Left lung (tissue), 10 donors: ENCODE data around the gene MCTP2. TPM values are rescaled to one million over a fixed set of nuclear protein-coding genes. Genes with fewer than 3 reads are reported as not detected.

Source experiments
- ATAC-seq: fragments of 200-7000 bp; cut with Tn5 transposase; one replicate; pipeline ENCODE4 v1.9.1; 2020; ENCODE audit warnings: moderate library complexity
- DNase-seq, 4 donors: peaks; one replicate each; pipeline ENCODE4 v3.0.0-alpha.2; 2013 to 2020
- H3K27ac ChIP-seq, 2 donors: fragments of 200-600 bp; sonication (generic) in 1 of 2; one replicate each; pipeline versions ENCODE4 v1.5.0 to v1.8.0; 2020 to 2021
- H3K27me3 ChIP-seq, 2 donors: fragments of 200-600 bp; sonication (generic) in 1 of 2; one replicate each; pipeline versions ENCODE4 v1.5.0 to v1.8.0; 2020 to 2021
- H3K36me3 ChIP-seq, 2 donors: fragments of 200-600 bp; sonication (generic) in 1 of 2; one replicate each; pipeline versions ENCODE4 v1.5.0 to v1.8.0; 2020 to 2021
- H3K4me1 ChIP-seq, 2 donors: fragments of 200-600 bp; one replicate each; pipeline ENCODE4 v1.8.0; 2021
- H3K4me3 ChIP-seq, 2 donors: fragments of 200-600 bp; sonication (generic) in 1 of 2; one replicate each; pipeline versions ENCODE4 v1.5.0 to v1.8.0; 2020 to 2021; ENCODE audit warnings: mild to moderate bottlenecking in 1 of 2
- H3K9me3 ChIP-seq, 2 donors: fragments of 200-600 bp; sonication (generic) in 1 of 2; one replicate each; pipeline versions ENCODE4 v1.5.0 to v1.8.0; 2020 to 2021
- intact Hi-C, 2 donors: fragments of 100-400 bp; cut with DNase I; formaldehyde crosslinking; loops; one replicate each; pipeline versions ENCODE4 v1.11.2 to v1.14.2; 2022
- polyA plus RNA-seq, 6 donors: library from polyadenylated mRNA; unstranded; fragments of 120-200 nt; gene quantifications; one replicate each; pipeline ENCODE4 v1.2.1, GENCODE V29; 2013; ENCODE audit not compliant: insufficient read length in 6 of 6
- total RNA-seq, 2 donors: library from RNA; stranded (reverse); fragmentation: NEBNext Ultra II Directional; extraction: Animal tissue kit (Norgen Biotek cat#: 25700); gene quantifications; one replicate each; pipeline ENCODE4 v1.2.1, GENCODE V29; 2021
- TF ChIP-seq, protein P1 (sequence below), 2 donors: fragments of 200-600 bp; sonication (generic) in 1 of 2; IDR thresholded peaks; one replicate each; pipeline versions ENCODE4 v1.5.0 to v1.8.0; 2021; ENCODE audit warnings: antibody characterized with exemption in 2 of 2
- donor health status: DM: no; HTN: yes; CAD: no.
- donor health status: DM: no; HTN: no; CAD: no.

MCTP2 gene
- total and polyA plus RNA-seq, 8 donors = 25.9 to 38.8 (median 35.0) TPM

DNA sequence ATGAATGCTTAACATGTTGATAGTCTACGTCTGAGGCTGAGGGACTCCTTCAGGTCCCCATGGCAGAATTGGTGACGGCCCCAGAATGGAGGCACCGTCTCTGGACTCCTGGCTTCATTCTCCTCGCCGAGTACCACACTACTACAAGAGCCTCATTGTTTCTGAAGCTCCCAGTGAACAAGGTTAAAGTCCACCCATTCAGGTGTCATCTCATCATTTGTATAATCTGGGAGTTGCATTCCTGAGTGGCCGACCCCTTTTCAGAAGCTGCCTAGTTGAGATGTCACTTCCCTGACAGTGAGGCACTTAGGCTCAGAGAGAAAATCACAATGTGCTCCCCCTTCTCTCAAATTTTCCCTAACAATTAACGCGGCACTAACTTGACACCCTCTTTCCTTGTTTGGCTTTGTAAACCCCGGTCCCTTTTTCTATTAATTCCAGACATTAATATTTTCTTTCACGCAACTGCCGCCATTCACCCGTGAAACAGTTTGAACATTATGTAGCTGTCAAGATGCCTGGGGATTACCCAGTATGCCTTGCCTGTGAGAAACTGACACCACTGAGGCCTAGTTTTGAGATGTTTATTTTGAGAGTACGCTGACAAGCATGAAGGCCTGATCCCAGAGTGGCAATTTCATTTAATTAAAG lies 105.6 kb downstream of the MCTP2 start:
- DNase-seq (no peak), ATAC-seq (no peak)
- H3K4me1 ChIP-seq = no peaks in the 10 kb centered on the region
- intact Hi-C loops = no loop called here
- TF ChIP-seq, protein P1, sequence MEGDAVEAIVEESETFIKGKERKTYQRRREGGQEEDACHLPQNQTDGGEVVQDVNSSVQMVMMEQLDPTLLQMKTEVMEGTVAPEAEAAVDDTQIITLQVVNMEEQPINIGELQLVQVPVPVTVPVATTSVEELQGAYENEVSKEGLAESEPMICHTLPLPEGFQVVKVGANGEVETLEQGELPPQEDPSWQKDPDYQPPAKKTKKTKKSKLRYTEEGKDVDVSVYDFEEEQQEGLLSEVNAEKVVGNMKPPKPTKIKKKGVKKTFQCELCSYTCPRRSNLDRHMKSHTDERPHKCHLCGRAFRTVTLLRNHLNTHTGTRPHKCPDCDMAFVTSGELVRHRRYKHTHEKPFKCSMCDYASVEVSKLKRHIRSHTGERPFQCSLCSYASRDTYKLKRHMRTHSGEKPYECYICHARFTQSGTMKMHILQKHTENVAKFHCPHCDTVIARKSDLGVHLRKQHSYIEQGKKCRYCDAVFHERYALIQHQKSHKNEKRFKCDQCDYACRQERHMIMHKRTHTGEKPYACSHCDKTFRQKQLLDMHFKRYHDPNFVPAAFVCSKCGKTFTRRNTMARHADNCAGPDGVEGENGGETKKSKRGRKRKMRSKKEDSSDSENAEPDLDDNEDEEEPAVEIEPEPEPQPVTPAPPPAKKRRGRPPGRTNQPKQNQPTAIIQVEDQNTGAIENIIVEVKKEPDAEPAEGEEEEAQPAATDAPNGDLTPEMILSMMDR (IDR thresholded peaks at IDR 0.05) = no peak
- peaks cover 0 to 9% of the 10 kb centered on the region in 2 donors for H3K36me3 ChIP-seq
- H3K27me3 ChIP-seq = no peaks in the 10 kb centered on the region
- no peak overlapping the region for H3K27ac ChIP-seq
- no peaks in the 10 kb centered on the region for H3K9me3 ChIP-seq
- H3K4me3 ChIP-seq = no peak overlapping the region

DNA sequence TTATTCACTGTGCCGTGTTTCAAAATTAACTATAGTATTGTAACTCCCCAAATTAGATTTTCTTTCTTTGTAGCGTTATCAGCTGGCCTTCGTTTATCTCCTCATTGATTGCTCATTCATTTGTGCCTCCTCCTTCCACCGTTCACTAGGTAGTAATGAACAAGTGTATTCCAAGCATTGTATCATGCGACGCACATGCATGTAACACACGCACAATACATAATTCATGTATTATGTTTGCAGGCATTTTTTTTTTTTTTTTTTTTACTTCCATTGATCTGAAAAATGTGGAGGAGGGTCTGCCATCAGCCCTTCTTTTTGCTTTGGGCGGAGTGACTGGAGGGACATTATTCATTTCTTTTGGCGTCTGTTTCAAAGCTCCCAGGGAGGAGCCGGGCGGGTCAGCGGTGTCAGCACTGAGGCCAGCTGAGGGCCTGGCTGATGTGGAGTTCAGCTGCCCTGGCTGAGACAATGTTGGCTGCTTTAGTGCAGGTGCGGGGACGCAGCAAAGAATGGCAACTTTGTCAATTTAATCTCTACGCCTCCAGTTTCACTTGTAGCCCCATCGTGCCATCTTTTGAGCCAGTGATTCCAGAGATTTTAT lies 107.0 kb downstream of the MCTP2 start:
- TF ChIP-seq, protein P1 (IDR thresholded peaks at IDR 0.05) = no peak
- intact Hi-C loops = no loop called here
- Histone ChIP-seq H3K27ac (no peak overlapping the region), H3K9me3 (no peaks in the 10 kb centered on the region), H3K4me3 (no peak overlapping the region), H3K4me1 (no peaks in the 10 kb centered on the region), H3K36me3 (peaks cover 0 to 9% of the 10 kb centered on the region in 2 donors), H3K27me3 (no peaks in the 10 kb centered on the region)
- DNase-seq (no peak), ATAC-seq (no peak)

DNA sequence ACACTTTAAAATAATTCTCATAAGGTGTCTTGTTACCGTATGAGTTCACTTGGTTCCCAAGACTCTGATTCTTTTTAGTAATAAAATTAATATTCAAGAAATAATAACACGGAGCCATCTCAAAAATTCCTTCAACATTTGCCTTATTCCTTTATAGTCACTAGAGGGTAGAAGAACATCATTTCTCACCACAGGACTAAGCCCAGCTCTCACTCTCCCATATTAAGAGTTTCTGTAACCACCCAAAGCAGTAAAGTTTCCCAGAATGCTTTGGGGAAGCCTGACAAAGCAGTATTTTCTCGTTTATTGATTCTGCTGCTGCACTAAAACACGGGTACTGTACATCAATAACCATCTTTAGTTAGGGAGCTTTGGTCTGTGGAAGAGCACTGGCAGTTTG lies 114.9 kb downstream of the MCTP2 start:
- DNase-seq (peak in 1 of 4 donors; percentile 47), ATAC-seq (peak; percentile 34)
- no peaks in the 10 kb centered on the region for H3K27me3 ChIP-seq
- H3K4me3 ChIP-seq = no peak overlapping the region
- H3K4me1 ChIP-seq = no peaks in the 10 kb centered on the region
- H3K36me3 ChIP-seq = peaks cover 0 to 23% of the 10 kb centered on the region in 2 donors
- intact Hi-C loops = no loop called here
- H3K27ac ChIP-seq = peak overlapping the region in 1 of 2 donors; percentile 55
- no peaks in the 10 kb centered on the region for H3K9me3 ChIP-seq
- TF ChIP-seq, protein P1 (IDR thresholded peaks at IDR 0.05) = no peak

- TF ChIP-seq, protein P1 (IDR thresholded peaks at IDR 0.05) = no peak
- peaks cover 0 to 37% of the 10 kb centered on the region in 2 donors for H3K36me3 ChIP-seq
- no peak overlapping the region for H3K4me3 ChIP-seq
- H3K9me3 ChIP-seq = no peaks in the 10 kb centered on the region
- intact Hi-C loops = no loop called here
- no peaks in the 10 kb centered on the region for H3K4me1 ChIP-seq
- no peak for ATAC-seq
- no peak overlapping the region for H3K27ac ChIP-seq
- DNase-seq = no peak
- H3K27me3 ChIP-seq = no peaks in the 10 kb centered on the region
Observed at GRCh38 chr15:94348084-94348483, 116.7 kb downstream of the MCTP2 start.

DNA sequence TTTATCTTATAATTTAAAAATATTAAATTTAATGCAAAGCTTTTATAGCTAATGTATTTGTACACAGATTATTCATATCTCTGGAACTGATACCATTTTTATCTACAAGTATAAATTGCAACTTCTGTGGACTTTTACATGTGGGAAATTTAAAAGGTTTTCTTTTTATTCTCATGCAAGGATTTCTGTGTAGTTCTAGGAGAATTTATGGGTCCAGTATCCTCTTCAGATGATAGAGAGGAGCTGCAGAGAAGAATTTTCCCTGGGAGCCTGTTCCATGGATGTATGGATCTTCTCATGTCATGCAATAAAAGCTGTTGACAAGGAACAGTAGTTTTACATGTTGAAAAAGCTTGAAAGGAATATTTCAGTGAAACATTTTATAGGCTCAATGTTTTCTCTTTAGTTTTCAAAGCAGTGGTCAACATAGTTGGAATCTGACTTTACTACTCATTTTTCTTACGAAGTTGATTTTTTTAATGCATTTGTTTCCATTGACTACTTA lies 119.7 kb downstream of the MCTP2 start:
- no peak for DNase-seq
- peaks cover 0 to 37% of the 10 kb centered on the region in 2 donors for H3K36me3 ChIP-seq
- ATAC-seq = no peak

More for the DNA sequence above, 119.7 kb downstream of the MCTP2 start:
- TF ChIP-seq, protein P1 (IDR thresholded peaks at IDR 0.05) = no peak
- no peaks in the 10 kb centered on the region for H3K27me3 ChIP-seq
- H3K9me3 ChIP-seq = no peaks in the 10 kb centered on the region
- H3K4me1 ChIP-seq = no peaks in the 10 kb centered on the region
- intact Hi-C loops = no loop called here
- H3K4me3 ChIP-seq = no peak overlapping the region
- H3K27ac ChIP-seq = no peak overlapping the region
